ENCODE data around the gene IL4I1. TPM values are rescaled to one million over a fixed set of nuclear protein-coding genes. Genes with fewer than 3 reads are reported as not detected.
"Not testable (repeated sequence)": the region's sequence is repeated elsewhere in the genome, so short reads cannot be mapped to it uniquely, and the experiment has no call there.

Gene IL4I1
- 24.0 and 25.5 TPM in 2 replicates for total RNA-seq

- ChIA-PET CTCF (interaction anchor here (1.1 kb wide), 1 partner anchor 20 kb away, joined by 4 read pairs; no protein-coding TSS in a partner anchor), POLR2A (interaction anchor here (0.6 to 11.5 kb wide), 23 partner anchors 9 to 1533 kb away, joined by 3 to 317 read pairs (median 5); partner anchors contain the start of genes AKT1S1, ATF5, FUZ and MED25)
- Mint-ChIP-seq H3K9me3 (no peaks in the 10 kb centered on the region), H3K27ac (peak within 1 kb of the TSS; percentile 99), H3K4me3 (peak within 1 kb of the TSS; percentile 87), H3K4me1 (peaks cover 67% of the 10 kb centered on the region), H3K27me3 (no peaks in the 10 kb centered on the region), H3K36me3 (ENCODE audit: low read depth) (peaks cover 8% of the 10 kb centered on the region)
- no peak for TF ChIP-seq CTCF (IDR thresholded peaks at IDR 0.05)
- DNase-seq (peak; percentile 76), ATAC-seq (ENCODE audit: low read depth) (peak; percentile 72)
- intact Hi-C loops (cut with micrococcal nuclease): loop anchor here (1.0 to 10.0 kb wide), 5 partner anchors 14 to 562 kb away; partner anchors contain the start of genes AKT1S1, ATF5, CD37 and NUP62
These were observed at the start of gene IL4I1 for GRCh38 chr19:49896863-49897621. TSS of gene IL4I1 (minus strand) at chr19:49896887. CDS start at chr19:49896160, 727 bp downstream.

GRCh38 chr19:49946415-49946814 lies 49.7 kb upstream of the IL4I1 start:
- Mint-ChIP-seq H3K4me3 (no peak overlapping the region), H3K27ac (no peak overlapping the region), H3K36me3 (ENCODE audit: low read depth) (no peaks in the 10 kb centered on the region), H3K4me1 (peaks cover 11% of the 10 kb centered on the region), H3K27me3 (peaks cover 21% of the 10 kb centered on the region), H3K9me3 (peaks cover 2% of the 10 kb centered on the region)
- ChIA-PET CTCF (no interaction called here), POLR2A (no interaction called here)
- DNase-seq (no peak), ATAC-seq (ENCODE audit: low read depth) (no peak)
- intact Hi-C loops (cut with micrococcal nuclease): no loop called here
- no peak for TF ChIP-seq CTCF (IDR thresholded peaks at IDR 0.05)

- POLR2A ChIA-PET, H3K9me3 Mint-ChIP-seq: not testable (repeated sequence)
- peak; percentile 78 for ATAC-seq (ENCODE audit: low read depth)
These were observed 47.9 kb upstream of the IL4I1 start for GRCh38 chr19:49944567-49944966.

GRCh38 chr19:49940482-49940791 lies 43.8 kb upstream of the IL4I1 start:
- Mint-ChIP-seq H3K4me1 (peaks cover 13% of the 10 kb centered on the region), H3K9me3 (peaks cover 2% of the 10 kb centered on the region), H3K36me3 (ENCODE audit: low read depth) (no peaks in the 10 kb centered on the region), H3K27ac (no peak overlapping the region), H3K4me3 (no peak overlapping the region), H3K27me3 (peaks cover 14% of the 10 kb centered on the region)
- ATAC-seq (ENCODE audit: low read depth): no peak
- no peak for DNase-seq
- intact Hi-C loops (cut with micrococcal nuclease): no loop called here
- CTCF ChIA-PET: interaction anchor here (1.3 kb wide), 1 partner anchor 84 kb away, joined by 3 read pairs; the partner anchor contains the start of gene VRK3
- POLR2A ChIA-PET: no interaction called here
- TF ChIP-seq CTCF (IDR thresholded peaks at IDR 0.05): no peak

More at GRCh38 chr19:49944567-49944966, 47.9 kb upstream of the IL4I1 start:
- peaks cover 14% of the 10 kb centered on the region for H3K27me3 Mint-ChIP-seq
- intact Hi-C loops (cut with micrococcal nuclease); H3K4me1 Mint-ChIP-seq; CTCF ChIA-PET; H3K27ac Mint-ChIP-seq; H3K36me3 Mint-ChIP-seq (ENCODE audit: low read depth); H3K4me3 Mint-ChIP-seq; DNase-seq: not testable (repeated sequence)

- ATAC-seq (ENCODE audit: low read depth) (no peak), DNase-seq (no peak)
- Mint-ChIP-seq H3K27ac (no peak overlapping the region), H3K9me3 (peaks cover 2% of the 10 kb centered on the region), H3K4me1 (peaks cover 9% of the 10 kb centered on the region), H3K36me3 (ENCODE audit: low read depth) (no peaks in the 10 kb centered on the region), H3K4me3 (no peak overlapping the region), H3K27me3 (peaks cover 14% of the 10 kb centered on the region)
- CTCF ChIA-PET: interaction anchor here (0.6 to 1.3 kb wide), 4 partner anchors 39 to 707 kb away, joined by 3 read pairs; partner anchors contain the start of gene VRK3
- intact Hi-C loops (cut with micrococcal nuclease): no loop called here
- POLR2A ChIA-PET: no interaction called here
- TF ChIP-seq CTCF (IDR thresholded peaks at IDR 0.05): no peak
These were observed 43.2 kb upstream of the IL4I1 start for GRCh38 chr19:49939721-49940481.
